Fibroblast of the conjunctiva (primary cell): ENCODE data around the gene GPR107.
A peak's percentile ranks its signal among the peaks of the same experiment; 100 is the strongest.

Experiments used
- DNase-seq: peaks from one replicate; pipeline ENCODE4 v3.0.0-alpha.2; 2010; ENCODE audit warnings: low read depth

Gene GPR107

DNA sequence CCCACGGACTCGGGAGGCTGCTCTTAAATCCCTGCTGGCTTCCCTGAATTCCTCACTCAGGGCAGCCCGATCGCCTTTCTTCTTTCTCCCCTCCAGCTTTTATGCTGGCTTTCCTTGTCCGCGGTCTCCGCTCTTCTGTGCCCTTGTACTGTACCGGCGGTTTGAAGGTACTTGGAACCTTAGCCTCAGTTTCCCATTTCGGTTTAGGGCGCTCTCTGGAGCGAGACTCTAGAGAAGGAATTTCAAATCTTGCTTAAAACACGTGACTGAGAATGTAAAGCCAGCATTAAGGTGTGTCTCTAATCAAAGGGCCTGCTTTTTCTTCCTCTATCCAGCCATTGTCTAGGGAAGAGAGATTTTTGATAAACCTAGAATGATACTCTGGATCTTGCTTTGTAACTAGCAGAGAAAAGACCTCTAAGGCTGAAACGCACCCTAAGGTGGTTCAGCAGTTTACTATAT, 650 bp downstream of the GPR107 start:
- DNase-seq, result no peak

- DNase-seq, result no peak
Measured at GRCh38 chr9:130054820-130055219, 1.1 kb downstream of the GPR107 start.

DNA sequence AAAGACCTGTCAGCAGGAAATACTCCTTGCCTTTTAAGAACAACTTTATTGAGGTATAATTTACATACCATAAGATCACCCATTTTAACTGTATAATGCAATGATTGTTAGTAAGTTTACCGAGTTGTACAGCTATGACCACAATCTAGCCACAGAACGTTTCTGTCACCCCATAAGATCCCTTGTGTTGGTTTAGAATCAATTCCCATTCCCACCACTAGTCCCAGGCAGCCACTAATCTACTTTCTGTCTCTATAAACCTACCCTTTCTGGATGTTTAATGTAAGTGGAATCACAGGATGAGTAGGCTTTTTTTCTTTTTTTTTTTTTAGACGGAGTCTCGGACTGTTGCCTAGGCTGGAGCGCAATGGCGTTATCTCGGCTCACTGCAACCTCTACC, 4.4 kb downstream of the GPR107 start:
- no peak for DNase-seq

GRCh38 chr9:130058887-130059286, 5.2 kb downstream of the GPR107 start:
- no peak for DNase-seq

- DNase-seq, result no peak
Measured at GRCh38 chr9:130060296-130060695, 6.6 kb downstream of the GPR107 start.

GRCh38 chr9:130062750-130063149, 9.0 kb downstream of the GPR107 start:
- DNase-seq, result no peak

DNA sequence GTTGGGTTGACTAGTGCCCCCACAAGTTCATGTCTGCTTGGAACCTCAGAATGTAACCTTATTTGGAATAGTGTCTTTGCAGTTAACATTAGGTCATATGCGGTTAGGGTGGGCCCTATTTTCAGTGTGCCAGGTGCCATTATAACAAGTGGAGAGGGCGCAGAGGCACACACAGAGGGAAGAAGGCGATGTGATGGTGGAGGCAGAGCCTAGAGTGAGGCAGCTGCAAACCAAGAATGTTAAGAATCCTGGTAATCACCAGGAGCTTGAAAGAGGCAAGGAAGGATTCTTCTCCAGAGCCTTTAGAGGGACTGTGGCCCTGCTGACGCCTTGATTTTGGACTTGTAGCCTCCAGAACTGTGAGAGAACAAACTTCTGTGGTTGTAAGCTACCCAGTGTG, 10.9 kb downstream of the GPR107 start:
- DNase-seq, result no peak

DNA sequence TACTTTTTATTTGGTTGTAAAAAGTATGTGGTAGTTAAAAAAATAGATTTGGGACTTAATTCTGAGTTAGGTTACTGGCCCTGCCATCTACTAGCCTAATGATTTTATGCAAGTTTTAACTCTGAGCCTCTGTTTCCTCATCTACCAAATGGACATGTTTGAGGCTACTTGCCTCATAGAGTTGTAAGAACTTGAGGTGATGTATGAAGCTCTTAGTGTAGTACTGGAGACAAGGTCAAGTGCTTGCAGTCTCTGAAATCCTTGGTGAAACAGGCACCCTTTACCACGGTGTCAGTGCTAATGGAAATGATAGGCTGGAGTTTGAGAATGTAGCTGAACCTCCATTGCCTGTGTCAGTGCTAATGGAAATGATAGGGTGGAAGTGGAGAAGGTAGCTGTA, 15.3 kb downstream of the GPR107 start:
- DNase-seq, result no peak

GRCh38 chr9:130072515-130073235, 19.0 kb downstream of the GPR107 start:
- no peak for DNase-seq

- DNase-seq, result no peak
Measured at GRCh38 chr9:130073373-130073772, 19.7 kb downstream of the GPR107 start.

- no peak for DNase-seq
Measured at GRCh38 chr9:130078547-130078946, 24.8 kb downstream of the GPR107 start.

- no peak for DNase-seq
Measured at GRCh38 chr9:130084337-130084736, 30.6 kb downstream of the GPR107 start.

DNA sequence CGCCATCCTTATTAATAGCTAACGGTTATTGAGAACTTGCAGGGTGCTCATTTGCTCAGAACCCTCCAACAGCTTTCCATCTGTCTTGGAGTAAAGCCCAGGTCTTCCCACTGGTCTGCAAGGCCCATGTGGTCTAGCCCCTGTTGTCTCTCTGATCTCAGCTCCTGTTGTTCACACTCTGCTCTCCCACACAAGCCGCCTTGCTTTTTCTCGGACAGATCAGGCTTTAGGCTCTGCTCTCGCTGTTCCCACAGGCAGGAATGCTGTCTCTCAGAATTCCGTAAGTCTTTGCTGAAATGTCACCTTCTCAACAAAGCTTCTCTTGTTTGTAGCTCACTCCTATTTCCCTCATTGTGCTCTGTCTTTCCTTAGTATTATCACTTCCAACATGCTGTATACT, 34.3 kb downstream of the GPR107 start:
- no peak for DNase-seq

- no peak for DNase-seq
Measured at GRCh38 chr9:130089141-130089540, 35.4 kb downstream of the GPR107 start.

DNA sequence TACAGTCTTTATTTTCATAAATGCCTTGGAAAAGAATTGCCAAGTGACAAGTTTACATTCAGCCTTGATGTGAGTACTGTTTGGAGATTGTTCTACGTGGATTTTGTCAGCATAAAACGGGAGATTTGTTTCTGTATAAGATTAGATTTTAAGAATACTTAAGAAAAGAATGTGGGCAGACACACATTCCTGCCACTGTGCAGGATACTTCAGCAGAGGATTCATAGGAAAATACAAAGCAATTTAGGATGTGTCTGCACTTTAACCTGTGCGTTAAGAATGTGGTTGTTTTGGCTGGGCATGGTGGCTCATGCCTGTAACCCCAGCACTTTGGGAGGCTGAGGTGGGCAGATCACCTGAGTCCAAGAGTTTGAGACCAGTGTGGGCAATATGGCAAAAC, 37.2 kb downstream of the GPR107 start:
- DNase-seq, result no peak

GRCh38 chr9:130092910-130093309, 39.2 kb downstream of the GPR107 start:
- no peak for DNase-seq

GRCh38 chr9:130095872-130096271, 42.2 kb downstream of the GPR107 start:
- DNase-seq, result no peak

DNA sequence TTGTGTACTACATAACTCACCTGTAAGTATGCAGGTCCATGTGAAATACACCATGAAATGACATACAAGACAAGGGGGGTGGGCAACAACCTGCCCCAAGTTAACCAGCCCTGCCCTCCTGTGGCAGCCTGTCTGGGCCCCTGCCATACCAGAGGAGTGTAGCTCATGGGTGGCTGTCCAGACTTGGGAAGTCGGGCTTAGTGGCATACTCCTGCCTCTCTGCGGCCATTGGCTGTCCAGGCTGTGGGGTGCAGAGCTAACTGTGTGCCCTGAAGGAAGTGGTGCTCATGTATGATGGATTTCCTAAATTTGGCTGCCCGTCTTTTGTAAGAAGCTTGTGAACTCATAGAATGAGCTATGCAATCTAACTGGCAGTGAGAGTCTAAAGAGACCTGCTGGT, 47.0 kb downstream of the GPR107 start:
- DNase-seq, result no peak

DNA sequence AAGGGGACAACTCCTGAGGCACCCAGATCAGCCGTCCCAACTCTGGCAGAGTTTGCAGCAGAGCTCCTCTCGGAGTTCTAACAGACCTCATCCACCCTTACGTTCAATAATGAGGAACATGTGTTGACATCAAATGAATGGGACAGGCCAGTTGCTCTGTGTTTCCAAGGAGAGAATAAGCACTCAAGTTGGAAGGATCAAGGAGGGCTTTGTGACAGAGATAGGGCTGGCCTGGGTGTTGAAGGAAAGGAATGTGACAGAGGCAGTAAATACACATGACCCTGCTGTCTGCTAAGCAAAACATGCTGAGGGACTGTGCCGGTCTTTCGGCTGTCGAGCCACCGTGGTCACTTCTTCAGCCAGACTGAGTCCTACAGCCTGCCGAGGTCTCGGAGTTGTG, 48.2 kb downstream of the GPR107 start:
- DNase-seq, result no peak

DNA sequence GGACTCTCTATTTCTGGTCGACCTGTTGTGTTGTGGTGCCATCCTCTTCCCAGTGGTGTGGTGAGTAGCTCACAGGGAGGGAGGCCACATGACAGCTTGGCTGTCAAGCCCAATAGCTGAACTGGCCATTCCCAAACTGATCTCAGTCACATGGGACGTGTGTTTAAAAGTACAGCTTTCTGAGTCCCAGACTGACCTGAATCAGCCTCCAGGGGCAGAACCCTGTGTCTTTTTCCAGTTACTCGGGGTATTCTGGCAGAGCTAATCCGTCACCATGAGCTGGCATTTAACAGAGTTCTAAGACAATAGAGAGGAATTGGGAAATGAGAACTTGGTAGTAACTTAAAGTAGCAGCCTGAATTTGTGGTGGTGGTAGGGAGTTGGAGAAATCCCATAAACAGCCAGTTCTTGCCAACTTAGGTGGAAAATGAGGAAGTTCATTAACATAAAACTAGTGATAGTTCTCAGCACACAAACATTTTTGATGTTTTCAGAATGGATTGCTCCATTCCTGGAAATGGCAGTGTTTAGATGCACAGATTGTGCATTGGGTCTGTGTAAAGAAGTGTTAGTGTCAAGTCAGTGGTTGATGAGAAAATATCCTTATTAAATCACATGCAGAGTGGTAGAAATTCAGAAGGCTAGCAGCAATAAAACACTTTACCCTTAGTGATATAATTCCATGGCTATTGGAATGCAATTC, 50.9 kb downstream of the GPR107 start:
- no peak for DNase-seq

DNA sequence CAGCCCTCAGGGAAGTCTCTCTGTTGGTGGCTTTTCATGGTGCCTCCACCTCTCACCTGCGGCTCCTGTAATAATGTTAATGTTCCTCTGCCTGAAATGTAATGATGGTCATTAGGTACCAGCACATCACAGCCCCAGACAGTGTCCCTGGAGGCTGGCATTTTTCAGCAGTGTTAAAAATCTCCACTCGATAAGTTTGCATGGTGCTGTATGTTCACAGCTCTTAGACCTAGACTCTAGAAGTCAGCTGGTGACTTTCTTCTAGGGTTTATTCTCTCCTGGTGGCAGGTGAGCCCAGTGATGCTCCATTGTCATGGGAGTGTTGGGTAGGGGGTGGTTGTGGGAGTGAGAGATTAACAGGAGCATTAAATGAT, 53.1 kb downstream of the GPR107 start:
- DNase-seq, result no peak

GRCh38 chr9:130107234-130107861, 53.6 kb downstream of the GPR107 start:
- peak; percentile 75 for DNase-seq

GRCh38 chr9:130107955-130108354, 54.2 kb downstream of the GPR107 start:
- no peak for DNase-seq
